A549 (cell line): Measurements from ENCODE around the gene ARMH3. TPM values are rescaled to one million over a fixed set of nuclear protein-coding genes. Genes with fewer than 3 reads are reported as not detected.
A peak's percentile ranks its signal among the peaks of the same experiment; 100 is the strongest.

Experiments
- ATAC-seq, 2 experiments: fragments of 200-7000 bp in 1 of 2; fragments of >200 bp in 1 of 2; cut with Nextera tagmentation in 1 of 2; cut with Tn5 transposase in 1 of 2; 3 replicates each; pipeline versions ENCODE4 v1.8.0 to v1.9.1; 2018 to 2020; ENCODE audit warnings: mild to moderate bottlenecking in 1 of 2, moderate library complexity in 1 of 2
- CTCF ChIA-PET: fragments of 300-600 bp; sonication (Branson Sonifier 250); formaldehyde crosslinking; extraction: SDS; loops from one replicate; lab custom pipeline; 2021; ENCODE audit warnings: antibody characterized with exemption, inconsistent platforms; lab: Yijun Ruan, JAX
- POLR2A ChIA-PET: fragments of 350-600 bp; formaldehyde crosslinking; extraction: SDS; loops from one replicate; lab custom pipeline; 2021; ENCODE audit warnings: antibody characterized with exemption, inconsistent platforms; lab: Yijun Ruan, JAX
- DNase-seq, 2 experiments: peaks; one replicate each; pipeline versions ENCODE4 v3.0.0 to v3.0.0-alpha.2; 2011 to 2016; ENCODE audit warnings: low read depth in 1 of 2, low spot score in 1 of 2
- FAIRE-seq: peaks from 2 replicates; lab custom pipeline; 2011; peaks lifted over from hg19 to GRCh38; lab: Jason Lieb, UNC
- H3K27ac ChIP-seq, 2 experiments: fragments of >200 bp; sonication (Bioruptor Twin); formaldehyde crosslinking; 3 replicates each; pipeline ENCODE4 v1.5.1; 2016 to 2017
- H3K4me1 ChIP-seq: fragments of >200 bp; sonication (Bioruptor Twin); formaldehyde crosslinking; 3 replicates; pipeline ENCODE4 v1.6.1; 2016
- H3K4me2 ChIP-seq: fragments of >200 bp; sonication (Bioruptor Twin); formaldehyde crosslinking; 3 replicates; pipeline ENCODE4 v1.6.1; 2016
- H3K4me3 ChIP-seq: fragments of >200 bp; sonication (Bioruptor Twin); formaldehyde crosslinking; 3 replicates; pipeline ENCODE4 v1.5.1; 2016
- H3K9me3 ChIP-seq: fragments of >200 bp; sonication (Bioruptor Twin); formaldehyde crosslinking; 3 replicates; pipeline ENCODE4 v1.6.1; 2016
- CBX2 ChIP-seq: fragments of 200-600 bp; sonication (generic); IDR thresholded peaks from 2 replicates; pipeline ENCODE4 v1.6.1; 2016; ENCODE audit warnings: low read depth, mild to moderate bottlenecking, borderline replicate concordance
- CEBPB ChIP-seq, 2 experiments: fragments of >200 bp in 1 of 2; sonication (Bioruptor Twin) in 1 of 2; formaldehyde crosslinking in 1 of 2; IDR thresholded peaks; 2 replicates each; pipeline ENCODE4 v1.6.1; 2012 to 2016
- E2F6 ChIP-seq: IDR thresholded peaks from 2 replicates; pipeline ENCODE4 v1.6.1; 2012; ENCODE audit warnings: low read depth, borderline replicate concordance
- EP300 ChIP-seq, 2 experiments: fragments of >200 bp; sonication (Bioruptor Twin); formaldehyde crosslinking; IDR thresholded peaks; 2 replicates in 1 of 2; 3 replicates in 1 of 2; pipeline ENCODE4 v1.6.1; 2016 to 2017
- ESRRA ChIP-seq: fragments of 150-350 bp; IDR thresholded peaks from 2 replicates; pipeline ENCODE4 v1.6.1; 2014; ENCODE audit warnings: mild to moderate bottlenecking, low read length, borderline replicate concordance
- FOSB ChIP-seq: fragments of 250-450 bp; sonication (Bioruptor Pico); IDR thresholded peaks from 2 replicates; pipeline ENCODE4 v1.5.0; 2020; ENCODE audit warnings: mild to moderate bottlenecking, moderate library complexity
- HEYL ChIP-seq: fragments of 250-450 bp; sonication (Bioruptor Pico); IDR thresholded peaks from 2 replicates; pipeline ENCODE4 v1.8.0; 2021; ENCODE audit warnings: mild to moderate bottlenecking, moderate library complexity
- HMGXB4 ChIP-seq: fragments of 250-450 bp; sonication (Bioruptor Pico); IDR thresholded peaks from 2 replicates; pipeline ENCODE4 v1.5.0; 2021; ENCODE audit warnings: mild to moderate bottlenecking, moderate library complexity, borderline replicate concordance
- HOXB5 ChIP-seq: fragments of 250-450 bp; sonication (Bioruptor Pico); IDR thresholded peaks from 2 replicates; pipeline ENCODE4 v1.5.0; 2020; ENCODE audit warnings: mild to moderate bottlenecking, moderate library complexity
- JUN ChIP-seq, 2 experiments: fragments of >200 bp; sonication (Bioruptor Twin); formaldehyde crosslinking; IDR thresholded peaks; 2 replicates in 1 of 2; 3 replicates in 1 of 2; pipeline ENCODE4 v1.6.1; 2016 to 2017
- KDM5A ChIP-seq: fragments of 200-600 bp; sonication (generic); IDR thresholded peaks from 2 replicates; pipeline ENCODE4 v1.6.1; 2016; ENCODE audit warnings: antibody characterized with exemption, mild to moderate bottlenecking
- MAFK ChIP-seq: fragments of 450-650 bp; IDR thresholded peaks from 2 replicates; pipeline ENCODE4 v1.6.1; 2014; ENCODE audit not compliant: partially characterized antibody
- MYC ChIP-seq: IDR thresholded peaks from 2 replicates; pipeline ENCODE4 v1.6.1; 2012; ENCODE audit warnings: mild to moderate bottlenecking, inconsistent platforms, low read length, improper control_type of control experiment, borderline replicate concordance
- NFE2L2 ChIP-seq: fragments of 150-350 bp; conservative IDR thresholded peaks from 2 replicates; pipeline ENCODE4 v1.6.1; 2014; ENCODE audit warnings: low read length
- POLR2A ChIP-seq: IDR thresholded peaks from 2 replicates; pipeline ENCODE4 v1.6.1; 2012; ENCODE audit warnings: mild to moderate bottlenecking, low read length
- RARB ChIP-seq: fragments of 250-450 bp; sonication (Bioruptor Pico); IDR thresholded peaks from 2 replicates; pipeline ENCODE4 v1.8.0; 2021; ENCODE audit warnings: mild to moderate bottlenecking, moderate library complexity
- ZNF302 ChIP-seq: fragments of 250-450 bp; sonication (Bioruptor Pico); IDR thresholded peaks from 2 replicates; pipeline ENCODE4 v1.9.0; 2021; ENCODE audit warnings: inconsistent platforms, mild to moderate bottlenecking, moderate library complexity
- ZSCAN20 ChIP-seq: fragments of 250-450 bp; sonication (Bioruptor Pico); IDR thresholded peaks from 2 replicates; pipeline ENCODE4 v1.8.0; 2022; ENCODE audit warnings: mild to moderate bottlenecking, moderate library complexity
- WGBS: methylation state at CpG from one replicate; pipeline ENCODE4 v1.1.6; 2017; ENCODE audit errors: missing lambda C conversion rate; 5-methylcytosine and 5-hydroxymethylcytosine counted together
- polyA plus RNA-seq, 4 experiments: library from polyadenylated mRNA; depleted of rRNA in 3 of 4; stranded (reverse); fragments of >200 nt; fragmentation: RNase III in 1 of 4; extraction: RNeasy Plus Mini Kit Qiagen cat#74134 plus additional on column Dnase treatment in 1 of 4; gene quantifications; 2 replicates in 3 of 4; 3 replicates in 1 of 4; pipeline ENCODE4 v1.2.3, GENCODE V29; 2011 to 2017
- TF ChIP-seq, protein P1 (sequence below): IDR thresholded peaks from 2 replicates; pipeline ENCODE4 v1.6.1; 2012
- TF ChIP-seq, protein P2 (sequence below): IDR thresholded peaks from 2 replicates; pipeline ENCODE4 v1.6.1; 2012
- TF ChIP-seq, protein P3 (sequence below): fragments of >200 bp; sonication (Bioruptor Twin); formaldehyde crosslinking; IDR thresholded peaks from 2 replicates; pipeline ENCODE4 v1.6.1; 2016

The ARMH3 gene
- polyA plus RNA-seq, 2 of the 4 experiments (the other 2 are of a cell fraction), result 12.7 to 17.3 TPM

GRCh38 chr10:101897633-101898032, 158.3 kb downstream of the ARMH3 start:
- Histone ChIP-seq H3K4me1 (peaks cover 23% of the 10 kb centered on the region), H3K4me3 (no peak overlapping the region), H3K27ac (no peak overlapping the region), H3K4me2 (peak overlapping the region; percentile 8; the same call in 1 of the 3 replicates), H3K9me3 (no peaks in the 10 kb centered on the region)
- TF ChIP-seq, protein P1, sequence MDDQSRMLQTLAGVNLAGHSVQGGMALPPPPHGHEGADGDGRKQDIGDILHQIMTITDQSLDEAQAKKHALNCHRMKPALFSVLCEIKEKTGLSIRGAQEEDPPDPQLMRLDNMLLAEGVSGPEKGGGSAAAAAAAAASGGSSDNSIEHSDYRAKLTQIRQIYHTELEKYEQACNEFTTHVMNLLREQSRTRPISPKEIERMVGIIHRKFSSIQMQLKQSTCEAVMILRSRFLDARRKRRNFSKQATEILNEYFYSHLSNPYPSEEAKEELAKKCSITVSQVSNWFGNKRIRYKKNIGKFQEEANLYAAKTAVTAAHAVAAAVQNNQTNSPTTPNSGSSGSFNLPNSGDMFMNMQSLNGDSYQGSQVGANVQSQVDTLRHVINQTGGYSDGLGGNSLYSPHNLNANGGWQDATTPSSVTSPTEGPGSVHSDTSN, result no peak
- no peak for TF ChIP-seq HEYL (CRISPR knock-in tag)
- no peak for TF ChIP-seq KDM5A
- TF ChIP-seq, protein P2, sequence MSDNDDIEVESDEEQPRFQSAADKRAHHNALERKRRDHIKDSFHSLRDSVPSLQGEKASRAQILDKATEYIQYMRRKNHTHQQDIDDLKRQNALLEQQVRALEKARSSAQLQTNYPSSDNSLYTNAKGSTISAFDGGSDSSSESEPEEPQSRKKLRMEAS, result no peak
- no peak for TF ChIP-seq EP300 (IDR thresholded peaks at IDR 0.05)
- TF ChIP-seq ESRRA, result no peak
- no peak for TF ChIP-seq ZNF302 (CRISPR knock-in tag)
- TF ChIP-seq FOSB, result no peak
- TF ChIP-seq CBX2, result no peak
- no peak for TF ChIP-seq MAFK
- no peak for FAIRE-seq
- no peak for DNase-seq
- 26% methylated on average over 4 of the region's 4 CpGs for WGBS
- CTCF ChIA-PET, result interaction anchor here (0.6 to 4.4 kb wide), 9 partner anchors 8 to 112 kb away, joined by 3 to 18 read pairs (median 4); no protein-coding TSS in a partner anchor
- POLR2A ChIA-PET, result interaction anchor here (1.4 kb wide), 1 partner anchor 8 kb away, joined by 3 read pairs; no protein-coding TSS in a partner anchor
- peak in 1 of 2 experiments; percentile 59; a peak in 3 of 6 replicates for ATAC-seq

GRCh38 chr10:101896225-101896877, 159.6 kb downstream of the ARMH3 start:
- no peaks in the 10 kb centered on the region for H3K9me3 ChIP-seq
- H3K4me1 ChIP-seq, result peaks cover 25% of the 10 kb centered on the region
- no peak overlapping the region for H3K4me3 ChIP-seq
- CTCF ChIA-PET, result interaction anchor here (0.8 to 4.4 kb wide), 7 partner anchors 8 to 113 kb away, joined by 3 to 18 read pairs (median 4); no protein-coding TSS in a partner anchor
- DNase-seq, result no peak
- no peak overlapping the region for H3K27ac ChIP-seq
- H3K4me2 ChIP-seq, result no peak overlapping the region
- no peak for FAIRE-seq
- 100% methylated on average over 1 of the region's 1 CpG for WGBS
- no peak for ATAC-seq
- POLR2A ChIA-PET, result interaction anchor here (1.4 kb wide), 1 partner anchor 78 kb away, joined by 3 read pairs; the partner anchor contains the start of gene OGA
- TF ChIP-seq E2F6 (no peak), HOXB5 (CRISPR knock-in tag) (no peak), RARB (CRISPR knock-in tag) (no peak), NFE2L2 (no peak)

GRCh38 chr10:101895781-101896180, 160.2 kb downstream of the ARMH3 start:
- TF ChIP-seq ZNF302 (CRISPR knock-in tag) (no peak), EP300 (IDR thresholded peaks at IDR 0.05) (no peak), ZSCAN20 (CRISPR knock-in tag) (no peak), HMGXB4 (no peak), POLR2A (no peak), JUN (IDR thresholded peaks at IDR 0.05) (no peak), CEBPB (IDR thresholded peaks at IDR 0.05) (no peak), MYC (no peak)
- TF ChIP-seq, protein P3, sequence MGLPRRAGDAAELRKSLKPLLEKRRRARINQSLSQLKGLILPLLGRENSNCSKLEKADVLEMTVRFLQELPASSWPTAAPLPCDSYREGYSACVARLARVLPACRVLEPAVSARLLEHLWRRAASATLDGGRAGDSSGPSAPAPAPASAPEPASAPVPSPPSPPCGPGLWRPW, result no peak
- TF ChIP-seq, all 56 proteins: peak for 0
- no peak for FAIRE-seq
- Histone ChIP-seq H3K27ac (no peak overlapping the region), H3K4me2 (no peak overlapping the region), H3K4me3 (no peak overlapping the region), H3K4me1 (peaks cover 25% of the 10 kb centered on the region), H3K9me3 (no peaks in the 10 kb centered on the region)
- ChIA-PET POLR2A (interaction anchor here (1.4 kb wide), 1 partner anchor 77 kb away, joined by 3 read pairs; the partner anchor contains the start of gene OGA), CTCF (interaction anchor here (0.7 to 4.4 kb wide), 7 partner anchors 8 to 126 kb away, joined by 3 to 18 read pairs (median 4); no protein-coding TSS in a partner anchor)
- ATAC-seq, result no peak
- no peak for DNase-seq
- whole genome bisulfite sequencing, result 94% methylated on average over 4 of the region's 4 CpGs
